SK-N-SH (cell line): Measurements from ENCODE around the gene RAB40A. TPM values are rescaled to one million over a fixed set of nuclear protein-coding genes. Genes with fewer than 3 reads are reported as not detected.
"Not testable (repeated sequence)": the region's sequence is repeated elsewhere in the genome, so short reads cannot be mapped to it uniquely, and the experiment has no call there.

ENCODE experiments used
- CTCF ChIA-PET: fragments of 300-600, 350-600 bp; formaldehyde crosslinking; extraction: SDS; loops from one replicate; lab custom pipeline; 2021; lab: Yijun Ruan, JAX
- POLR2A ChIA-PET: fragments of 350-600 bp; sonication (Branson Sonifier 250); formaldehyde crosslinking; extraction: SDS; loops from one replicate; lab custom pipeline; 2020; ENCODE audit warnings: antibody characterized with exemption, inconsistent platforms; lab: Yijun Ruan, JAX
- DNase-seq: peaks from one replicate; pipeline ENCODE4 v3.0.0; 2012
- H2AFZ ChIP-seq: fragments of 200-600 bp; sonication (generic); 2 replicates; pipeline ENCODE4 v1.8.1; 2016; ENCODE audit warnings: antibody characterized with exemption, mild to moderate bottlenecking, low read depth
- H3F3A ChIP-seq: fragments of 200-600 bp; sonication (generic); replicated peaks from 2 replicates; pipeline ENCODE3; 2016; ENCODE audit warnings: antibody characterized with exemption, mild to moderate bottlenecking; ENCODE audit not compliant: insufficient read depth
- H3K27ac ChIP-seq, 2 experiments: fragments of 200-500 bp in 1 of 2; fragments of 200-600 bp in 1 of 2; sonication (Bioruptor generic) in 1 of 2; sonication (generic), shearing (Covaris generic) in 1 of 2; 2 replicates each; pipeline versions ENCODE4 v1.5.1 to v1.6.1; 2014 to 2016; ENCODE audit warnings: low read depth in 2 of 2, inconsistent platforms in 1 of 2, low read length in 1 of 2, mild to moderate bottlenecking in 1 of 2, mixed read lengths in 1 of 2
- H3K27me3 ChIP-seq: fragments of 200-600 bp; sonication (generic), shearing (Covaris generic); 2 replicates; pipeline ENCODE4 v1.6.1; 2016; ENCODE audit warnings: mixed run types; ENCODE audit not compliant: insufficient read depth
- H3K36me3 ChIP-seq, 2 experiments: fragments of 200-500 bp in 1 of 2; fragments of 200-600 bp in 1 of 2; sonication (Bioruptor generic) in 1 of 2; sonication (generic) in 1 of 2; replicated peaks in 1 of 2; 2 replicates each; pipeline versions ENCODE3 to v1.5.1; 2014 to 2016; ENCODE audit warnings: low read length in 1 of 2, mild to moderate bottlenecking in 1 of 2; ENCODE audit not compliant: insufficient read depth in 2 of 2, control insufficient read depth in 1 of 2
- H3K4me1 ChIP-seq, 2 experiments: fragments of 200-500 bp in 1 of 2; fragments of 200-600 bp in 1 of 2; sonication (Bioruptor generic) in 1 of 2; sonication (generic), shearing (Covaris generic) in 1 of 2; 2 replicates each; pipeline versions ENCODE4 v1.5.1 to v1.6.1; 2014 to 2016; ENCODE audit warnings: low read depth in 1 of 2, low read length in 1 of 2, mixed run types in 1 of 2; ENCODE audit not compliant: insufficient read depth in 2 of 2, control insufficient read depth in 1 of 2
- H3K4me2 ChIP-seq: fragments of 200-600 bp; sonication (generic), shearing (Covaris generic); 2 replicates; pipeline ENCODE4 v1.6.1; 2017; ENCODE audit warnings: mixed run types
- H3K4me3 ChIP-seq, 2 experiments: fragments of 200-500 bp in 1 of 2; fragments of 200-600 bp in 1 of 2; sonication (Bioruptor generic) in 1 of 2; sonication (generic), shearing (Covaris generic) in 1 of 2; 2 replicates each; pipeline versions ENCODE4 v1.5.1 to v1.8.1; 2014 to 2016; ENCODE audit warnings: low read depth in 2 of 2, inconsistent platforms in 1 of 2, low read length in 1 of 2, mild to moderate bottlenecking in 1 of 2, mixed read lengths in 1 of 2, moderate library complexity in 1 of 2
- H3K79me2 ChIP-seq: fragments of 200-600 bp; sonication (generic); 2 replicates; pipeline ENCODE4 v1.8.1; 2017; ENCODE audit warnings: mild to moderate bottlenecking; ENCODE audit not compliant: insufficient read depth
- H3K9ac ChIP-seq: fragments of 200-600 bp; sonication (generic); 2 replicates; pipeline ENCODE4 v1.6.1; 2017; ENCODE audit warnings: mixed run types
- H3K9me2 ChIP-seq: fragments of 200-600 bp; sonication (generic); 2 replicates; pipeline ENCODE4 v1.6.1; 2017; ENCODE audit warnings: mixed run types
- H3K9me3 ChIP-seq: fragments of 200-600 bp; sonication (generic); 2 replicates; pipeline ENCODE4 v1.6.1; 2017; ENCODE audit warnings: mixed run types, mild to moderate bottlenecking, moderate library complexity
- H4K20me1 ChIP-seq: fragments of 200-600 bp; sonication (generic); 2 replicates; pipeline ENCODE4 v1.6.1; 2017; ENCODE audit warnings: mild to moderate bottlenecking, mixed run types; ENCODE audit not compliant: insufficient read depth
- FOXJ3 ChIP-seq: sonication (generic); formaldehyde crosslinking; IDR thresholded peaks from 2 replicates; pipeline ENCODE4 v1.5.1; 2020; ENCODE audit warnings: mild to moderate bottlenecking, missing genetic modification reagents
- GATA2 ChIP-seq: sonication (generic); formaldehyde crosslinking; IDR thresholded peaks from 2 replicates; pipeline ENCODE4 v1.5.0; 2020; ENCODE audit warnings: mild to moderate bottlenecking, missing genetic modification reagents
- NFIC ChIP-seq: IDR thresholded peaks from 2 replicates; pipeline ENCODE4 v1.4.0; 2012; ENCODE audit warnings: borderline replicate concordance
- NRF1 ChIP-seq: IDR thresholded peaks from 2 replicates; pipeline ENCODE4 v1.6.1; 2012; ENCODE audit warnings: low read depth, mild to moderate bottlenecking, low read length
- RAD21 ChIP-seq: IDR thresholded peaks from 2 replicates; pipeline ENCODE4 v1.6.1; 2012; ENCODE audit warnings: mild to moderate bottlenecking, low read length
- RFX5 ChIP-seq: IDR thresholded peaks from 2 replicates; pipeline ENCODE4 v1.6.1; 2012; ENCODE audit warnings: mild to moderate bottlenecking, improper control_type of control experiment, low read length
- SMC3 ChIP-seq: IDR thresholded peaks from 2 replicates; pipeline ENCODE4 v1.6.1; 2012; ENCODE audit warnings: low read depth, low read length, improper control_type of control experiment
- TCF12 ChIP-seq: IDR thresholded peaks from 2 replicates; pipeline ENCODE4 v1.4.0; 2012
- WGBS: methylation state at CpG from one replicate; pipeline ENCODE4 v1.1.6; 2017; ENCODE audit warnings: low lambda C conversion rate; 5-methylcytosine and 5-hydroxymethylcytosine counted together
- polyA plus RNA-seq, 3 experiments: library from polyadenylated mRNA; depleted of rRNA; stranded (reverse); fragments of >200 nt; gene quantifications; 2 replicates each; pipeline ENCODE4 v1.2.3, GENCODE V29; 2012
- TF ChIP-seq, protein P1 (sequence below): fragments of 200-600 bp; sonication (generic); IDR thresholded peaks from 2 replicates; pipeline ENCODE4 v1.6.1; 2017; ENCODE audit warnings: antibody characterized with exemption, mild to moderate bottlenecking, moderate library complexity
- TF ChIP-seq, protein P2 (sequence below): IDR thresholded peaks from 2 replicates; pipeline ENCODE4; 2012

The RAB40A gene
- polyA plus RNA-seq, 1 of the 3 experiments (the other 2 are of a cell fraction) = 0.30 TPM

DNA sequence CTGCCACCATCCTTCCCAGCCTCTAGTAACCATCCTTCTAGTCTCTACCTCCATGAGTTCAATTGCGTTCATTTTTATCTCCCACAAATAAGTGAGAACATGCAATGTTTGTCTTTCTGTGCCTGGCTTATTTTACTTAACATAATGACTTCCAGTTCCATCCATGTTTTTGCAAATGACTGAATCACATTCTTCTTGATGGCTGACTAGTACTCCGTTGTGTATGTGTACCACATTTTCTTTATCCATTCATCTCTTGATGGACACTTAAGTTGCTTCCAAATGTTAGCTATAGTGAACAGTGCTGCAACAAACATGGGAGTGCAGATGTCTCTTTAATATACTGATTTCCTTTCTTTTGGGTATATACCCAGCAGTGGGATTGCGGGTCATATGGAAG is 25.7 kb downstream of the RAB40A start:
- CTCF ChIA-PET = interaction anchor here (1.5 kb wide), 1 partner anchor 11 kb away, joined by 4 read pairs; no protein-coding TSS in a partner anchor
- H3K27me3 ChIP-seq, H3K4me1 ChIP-seq, H2AFZ ChIP-seq, POLR2A ChIA-PET, H3K27ac ChIP-seq, H3K79me2 ChIP-seq, H4K20me1 ChIP-seq, H3K4me2 ChIP-seq, H3K9ac ChIP-seq, H3K4me3 ChIP-seq, H3K9me3 ChIP-seq, H3K36me3 ChIP-seq, DNase-seq, H3K9me2 ChIP-seq, H3F3A ChIP-seq: not testable (repeated sequence)
- WGBS = 48% methylated on average over 3 of the region's 3 CpGs

GRCh38 chrX:103489733-103490132 is 29.6 kb downstream of the RAB40A start:
- H3K27ac ChIP-seq, H3K79me2 ChIP-seq, H3K27me3 ChIP-seq, H3K9me2 ChIP-seq, H3K4me2 ChIP-seq, H4K20me1 ChIP-seq, H3K4me1 ChIP-seq, H3K9me3 ChIP-seq, H2AFZ ChIP-seq, POLR2A ChIA-PET, H3K36me3 ChIP-seq, H3K9ac ChIP-seq, H3F3A ChIP-seq, H3K4me3 ChIP-seq: not testable (repeated sequence)
- peak; percentile 60 for DNase-seq
- 23% methylated on average over 4 of the region's 4 CpGs for WGBS
- TF ChIP-seq SMC3 (peak; percentile 32), RAD21 (peak; percentile 61)
- TF ChIP-seq, protein P1, sequence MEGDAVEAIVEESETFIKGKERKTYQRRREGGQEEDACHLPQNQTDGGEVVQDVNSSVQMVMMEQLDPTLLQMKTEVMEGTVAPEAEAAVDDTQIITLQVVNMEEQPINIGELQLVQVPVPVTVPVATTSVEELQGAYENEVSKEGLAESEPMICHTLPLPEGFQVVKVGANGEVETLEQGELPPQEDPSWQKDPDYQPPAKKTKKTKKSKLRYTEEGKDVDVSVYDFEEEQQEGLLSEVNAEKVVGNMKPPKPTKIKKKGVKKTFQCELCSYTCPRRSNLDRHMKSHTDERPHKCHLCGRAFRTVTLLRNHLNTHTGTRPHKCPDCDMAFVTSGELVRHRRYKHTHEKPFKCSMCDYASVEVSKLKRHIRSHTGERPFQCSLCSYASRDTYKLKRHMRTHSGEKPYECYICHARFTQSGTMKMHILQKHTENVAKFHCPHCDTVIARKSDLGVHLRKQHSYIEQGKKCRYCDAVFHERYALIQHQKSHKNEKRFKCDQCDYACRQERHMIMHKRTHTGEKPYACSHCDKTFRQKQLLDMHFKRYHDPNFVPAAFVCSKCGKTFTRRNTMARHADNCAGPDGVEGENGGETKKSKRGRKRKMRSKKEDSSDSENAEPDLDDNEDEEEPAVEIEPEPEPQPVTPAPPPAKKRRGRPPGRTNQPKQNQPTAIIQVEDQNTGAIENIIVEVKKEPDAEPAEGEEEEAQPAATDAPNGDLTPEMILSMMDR = peak; percentile 73
- CTCF ChIA-PET = interaction anchor here (0.7 to 1.9 kb wide), 15 partner anchors 10 to 538 kb away, joined by 3 to 10 read pairs (median 4); partner anchors contain the start of gene TMEM31

- H3K4me2 ChIP-seq = no peak overlapping the region
- no peaks in the 10 kb centered on the region for H3K79me2 ChIP-seq
- no peak overlapping the region for H2AFZ ChIP-seq
- H3K36me3 ChIP-seq = no peaks in the 10 kb centered on the region
- H3K9ac ChIP-seq = no peak overlapping the region
- H3K9me3 ChIP-seq = no peaks in the 10 kb centered on the region
- TF ChIP-seq RAD21 (no peak), GATA2 (no peak), SMC3 (no peak), NFIC (no peak), TCF12 (no peak), FOXJ3 (CRISPR knock-in tag) (no peak), RFX5 (no peak), NRF1 (no peak)
- TF ChIP-seq, protein P1 = no peak
- TF ChIP-seq, protein P2, sequence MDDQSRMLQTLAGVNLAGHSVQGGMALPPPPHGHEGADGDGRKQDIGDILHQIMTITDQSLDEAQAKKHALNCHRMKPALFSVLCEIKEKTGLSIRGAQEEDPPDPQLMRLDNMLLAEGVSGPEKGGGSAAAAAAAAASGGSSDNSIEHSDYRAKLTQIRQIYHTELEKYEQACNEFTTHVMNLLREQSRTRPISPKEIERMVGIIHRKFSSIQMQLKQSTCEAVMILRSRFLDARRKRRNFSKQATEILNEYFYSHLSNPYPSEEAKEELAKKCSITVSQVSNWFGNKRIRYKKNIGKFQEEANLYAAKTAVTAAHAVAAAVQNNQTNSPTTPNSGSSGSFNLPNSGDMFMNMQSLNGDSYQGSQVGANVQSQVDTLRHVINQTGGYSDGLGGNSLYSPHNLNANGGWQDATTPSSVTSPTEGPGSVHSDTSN = no peak
- H3K4me1 ChIP-seq = no peaks in the 10 kb centered on the region
- DNase-seq = no peak
- POLR2A ChIA-PET = no interaction called here
- H4K20me1 ChIP-seq = no peaks in the 10 kb centered on the region
- H3K27me3 ChIP-seq = no peaks in the 10 kb centered on the region
- no peak overlapping the region for H3K4me3 ChIP-seq
- WGBS = 25% methylated on average over 1 of the region's 1 CpG
- no peaks in the 10 kb centered on the region for H3F3A ChIP-seq
- H3K9me2 ChIP-seq = no peaks in the 10 kb centered on the region
- CTCF ChIA-PET = interaction anchor here (0.9 to 1.6 kb wide), 7 partner anchors 10 to 538 kb away, joined by 3 to 7 read pairs (median 4); no protein-coding TSS in a partner anchor
- no peak overlapping the region for H3K27ac ChIP-seq
These were observed 30.5 kb downstream of the RAB40A start for GRCh38 chrX:103488794-103489193.
